B cell (primary cell): ENCODE data around the gene CUL5. TPM values are rescaled to one million over a fixed set of nuclear protein-coding genes. Genes with fewer than 3 reads are reported as not detected.
"Not testable (repeated sequence)": the region's sequence is repeated elsewhere in the genome, so short reads cannot be mapped to it uniquely, and the experiment has no call there.

Experiments
- ATAC-seq: fragments of 200-7000 bp; cut with Tn5 transposase; one replicate; pipeline ENCODE4 v1.10.0; 2021; ENCODE audit warnings: low read depth, mild to moderate bottlenecking, moderate number of reproducible peaks, moderate library complexity
- CTCF ChIA-PET: fragments of 350-600 bp; sonication (Branson Sonifier 250); formaldehyde crosslinking; loops from one replicate; lab custom pipeline; 2021; ENCODE audit warnings: antibody characterized with exemption, inconsistent platforms; lab: Charles Lee
- POLR2A ChIA-PET: fragments of 350-600 bp; sonication (Branson Sonifier 250); formaldehyde crosslinking; loops from one replicate; lab custom pipeline; 2021; ENCODE audit warnings: antibody characterized with exemption; lab: Charles Lee
- DNase-seq: peaks from one replicate; pipeline ENCODE4 v3.0.0; 2013
- H2AFZ ChIP-seq: 2 replicates; pipeline ENCODE4 v1.6.1; 2012; ENCODE audit warnings: mild to moderate bottlenecking, low read depth, low read length; ENCODE audit not compliant: insufficient read depth, poor library complexity, severe bottlenecking
- H3K27ac ChIP-seq, 2 donors: 1 replicate in 1 of 2; 2 replicates in 1 of 2; pipeline ENCODE4 v1.5.1; 2012 to 2013; ENCODE audit warnings: low read length in 2 of 2, mild to moderate bottlenecking in 2 of 2, moderate library complexity in 1 of 2
- H3K27me3 ChIP-seq, 4 experiments: fragments of 200-600 bp in 1 of 4; sonication (generic) in 1 of 4; replicated peaks in 1 of 4; 1 replicate in 2 of 4; 2 replicates in 2 of 4; pipeline versions ENCODE4 v1.6.1 to v1.7.0; 2013 to 2016; ENCODE audit warnings: low read length in 3 of 4, mild to moderate bottlenecking in 2 of 4, mixed read lengths in 1 of 4, moderate library complexity in 1 of 4; ENCODE audit not compliant: insufficient read depth in 4 of 4, control insufficient read depth in 3 of 4; ENCODE audit errors: control extremely low read depth in 1 of 4
- H3K36me3 ChIP-seq, 2 experiments: replicated peaks in 1 of 2; 1 replicate in 1 of 2; 2 replicates in 1 of 2; pipeline versions ENCODE4 v1.6.1 to v1.7.1; 2013; ENCODE audit warnings: low read length in 1 of 2; ENCODE audit not compliant: insufficient read depth in 2 of 2, control insufficient read depth in 1 of 2; ENCODE audit errors: control extremely low read depth in 1 of 2, extremely low read depth in 1 of 2
- H3K4me1 ChIP-seq, 2 donors: fragments of 200-600 bp in 1 of 2; sonication (generic) in 1 of 2; 1 replicate in 1 of 2; 2 replicates in 1 of 2; pipeline versions ENCODE4 v1.5.1 to v1.6.1; 2013 to 2017; ENCODE audit warnings: low read length in 2 of 2; ENCODE audit not compliant: control insufficient read depth in 2 of 2, insufficient read depth in 2 of 2
- H3K4me2 ChIP-seq: replicated peaks from 2 replicates; pipeline ENCODE3; 2012; ENCODE audit warnings: mild to moderate bottlenecking, low read depth, low read length; ENCODE audit not compliant: poor library complexity, severe bottlenecking
- H3K4me3 ChIP-seq, 5 experiments: fragments of 200-600 bp in 1 of 5; sonication (generic) in 1 of 5; 1 replicate in 3 of 5; 2 replicates in 2 of 5; pipeline versions ENCODE4 v1.5.1 to v1.7.0; 2011 to 2016; ENCODE audit warnings: low read length in 4 of 5, mild to moderate bottlenecking in 4 of 5, low read depth in 2 of 5, control low read depth in 1 of 5, moderate library complexity in 1 of 5; ENCODE audit not compliant: insufficient read depth in 1 of 5; ENCODE audit errors: control extremely low read depth in 1 of 5, extremely low read depth in 1 of 5
- H3K79me2 ChIP-seq: fragments of 200-600 bp; sonication (generic); one replicate; pipeline ENCODE4 v1.6.0; 2016; ENCODE audit warnings: low read length; ENCODE audit not compliant: control insufficient read depth, insufficient read depth
- H3K9ac ChIP-seq: fragments of 200-600 bp; sonication (generic); 2 replicates; pipeline ENCODE4 v1.6.1; 2017; ENCODE audit warnings: mild to moderate bottlenecking, low read length, moderate library complexity
- H3K9me3 ChIP-seq, 3 donors: one replicate each; pipeline versions ENCODE4 v1.6.1 to v1.7.1; 2013; ENCODE audit warnings: low read length in 2 of 3; ENCODE audit not compliant: control insufficient read depth in 2 of 3, insufficient read depth in 1 of 3; ENCODE audit errors: control extremely low read depth in 1 of 3
- H4K20me1 ChIP-seq: 2 replicates; pipeline ENCODE4 v1.6.0; 2012; ENCODE audit warnings: mild to moderate bottlenecking, low read length; ENCODE audit not compliant: insufficient read depth, control insufficient read depth, poor library complexity, severe bottlenecking
- H3K27ac Mint-ChIP-seq: one replicate; pipeline ENCODE4 v1.8.0; 2021; ENCODE audit warnings: mixed read lengths
- H3K27me3 Mint-ChIP-seq: one replicate; pipeline ENCODE4 v1.8.0; 2021; ENCODE audit warnings: mixed read lengths
- H3K4me1 Mint-ChIP-seq: one replicate; pipeline ENCODE4 v1.8.0; 2021; ENCODE audit warnings: mixed read lengths
- H3K4me3 Mint-ChIP-seq: one replicate; pipeline ENCODE4 v1.8.0; 2021; ENCODE audit warnings: mixed read lengths
- H3K9me3 Mint-ChIP-seq: one replicate; pipeline ENCODE4 v1.8.0; 2022; ENCODE audit warnings: mixed read lengths; ENCODE audit not compliant: insufficient read depth
- EZH2 ChIP-seq: IDR thresholded peaks from 2 replicates; pipeline ENCODE4 v1.6.1; 2012; ENCODE audit warnings: borderline replicate concordance, low read depth, mild to moderate bottlenecking, moderate library complexity, low read length; ENCODE audit not compliant: insufficient read depth, poor library complexity, severe bottlenecking
- WGBS: methylation state at CpG from one replicate; pipeline ENCODE4 v1.1.5; 2013; ENCODE audit warnings: missing lambda C conversion rate; ENCODE audit not compliant: insufficient coverage; 5-methylcytosine and 5-hydroxymethylcytosine counted together
- intact Hi-C: fragments of 100-400 bp; cut with micrococcal nuclease; formaldehyde crosslinking; loops from one replicate; pipeline ENCODE4 v1.10.0; 2022
- polyA plus RNA-seq: library from polyadenylated mRNA; depleted of rRNA; stranded (reverse); fragments of >200 nt; gene quantifications from 2 replicates; pipeline ENCODE4 v1.2.3, GENCODE V29; 2012
- total RNA-seq, 2 donors: library from RNA; stranded (reverse); fragments of 120-200 nt in 1 of 2; gene quantifications; 1 replicate in 1 of 2; 2 replicates in 1 of 2; pipeline versions ENCODE4 v1.2.3 to v1.2.4, GENCODE V29; 2013 to 2022
- TF ChIP-seq, protein P1 (sequence below): fragments of 200-600 bp; IDR thresholded peaks from one replicate; pipeline ENCODE4 v1.8.0; 2022; ENCODE audit warnings: antibody characterized with exemption, mild to moderate bottlenecking

Gene CUL5
- total and polyA plus RNA-seq, 2 donors (not counting 1 experiment from before 2014, with no cell fraction given) = 29.4 to 44.1 TPM

DNA sequence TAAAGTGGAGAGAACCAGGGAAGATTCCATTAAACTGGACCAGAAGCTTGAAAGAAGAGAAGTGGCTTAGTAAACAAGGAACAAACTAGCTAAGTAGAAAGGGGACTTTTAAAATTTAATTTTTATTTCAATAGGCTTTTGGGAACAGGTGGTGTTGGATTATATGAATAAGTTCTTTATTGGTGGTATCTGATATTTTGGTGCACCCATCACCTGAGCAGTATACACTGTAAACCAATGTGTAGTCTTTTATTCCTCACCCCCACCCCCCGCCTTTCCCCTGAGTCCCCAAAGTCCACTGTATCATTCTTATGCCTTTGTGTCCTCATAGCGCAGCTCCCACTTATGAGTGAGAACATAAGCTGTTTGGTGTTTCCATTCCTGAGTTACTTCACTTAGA, 120.1 kb downstream of the CUL5 start:
- ChIA-PET POLR2A (no interaction called here), CTCF (no interaction called here)
- no peak overlapping the region for H3K4me2 ChIP-seq
- H3K36me3 ChIP-seq = peaks cover 0 to 7% of the 10 kb centered on the region in 2 experiments
- Mint-ChIP-seq H3K27ac (no peak overlapping the region), H3K9me3 (no peaks in the 10 kb centered on the region), H3K4me3 (no peak overlapping the region), H3K27me3 (no peaks in the 10 kb centered on the region), H3K4me1 (peaks cover 14% of the 10 kb centered on the region)
- 100% methylated on average over 1 of the region's 2 CpGs for WGBS
- DNase-seq (no peak), ATAC-seq (no peak)
- H3K9me3 ChIP-seq = no peaks in the 10 kb centered on the region
- no peak overlapping the region for H3K27ac ChIP-seq
- H3K4me1 ChIP-seq = peaks cover 5 to 7% of the 10 kb centered on the region in 2 donors
- peaks cover 25% of the 10 kb centered on the region for H3K79me2 ChIP-seq
- no peak overlapping the region for H2AFZ ChIP-seq
- no peaks in the 10 kb centered on the region for H3K27me3 ChIP-seq
- TF ChIP-seq EZH2 = no peak
- TF ChIP-seq, protein P1, sequence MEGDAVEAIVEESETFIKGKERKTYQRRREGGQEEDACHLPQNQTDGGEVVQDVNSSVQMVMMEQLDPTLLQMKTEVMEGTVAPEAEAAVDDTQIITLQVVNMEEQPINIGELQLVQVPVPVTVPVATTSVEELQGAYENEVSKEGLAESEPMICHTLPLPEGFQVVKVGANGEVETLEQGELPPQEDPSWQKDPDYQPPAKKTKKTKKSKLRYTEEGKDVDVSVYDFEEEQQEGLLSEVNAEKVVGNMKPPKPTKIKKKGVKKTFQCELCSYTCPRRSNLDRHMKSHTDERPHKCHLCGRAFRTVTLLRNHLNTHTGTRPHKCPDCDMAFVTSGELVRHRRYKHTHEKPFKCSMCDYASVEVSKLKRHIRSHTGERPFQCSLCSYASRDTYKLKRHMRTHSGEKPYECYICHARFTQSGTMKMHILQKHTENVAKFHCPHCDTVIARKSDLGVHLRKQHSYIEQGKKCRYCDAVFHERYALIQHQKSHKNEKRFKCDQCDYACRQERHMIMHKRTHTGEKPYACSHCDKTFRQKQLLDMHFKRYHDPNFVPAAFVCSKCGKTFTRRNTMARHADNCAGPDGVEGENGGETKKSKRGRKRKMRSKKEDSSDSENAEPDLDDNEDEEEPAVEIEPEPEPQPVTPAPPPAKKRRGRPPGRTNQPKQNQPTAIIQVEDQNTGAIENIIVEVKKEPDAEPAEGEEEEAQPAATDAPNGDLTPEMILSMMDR = no peak
- intact Hi-C loops = loop anchor here (10.0 kb wide), 1 partner anchor 366 kb away; the partner anchor contains the start of gene POGLUT3
- no peak overlapping the region for H3K4me3 ChIP-seq
- no peak overlapping the region for H3K9ac ChIP-seq
- H4K20me1 ChIP-seq = no peaks in the 10 kb centered on the region

GRCh38 chr11:108131993-108132392, 123.3 kb downstream of the CUL5 start:
- H3K9ac ChIP-seq = no peak overlapping the region
- ChIA-PET CTCF (no interaction called here), POLR2A (interaction anchor here (0.7 kb wide), 1 partner anchor 10 kb away, joined by 6 read pairs; no protein-coding TSS in a partner anchor)
- Mint-ChIP-seq H3K9me3 (no peaks in the 10 kb centered on the region), H3K4me3 (no peak overlapping the region), H3K27me3 (no peaks in the 10 kb centered on the region), H3K4me1 (peaks cover 4% of the 10 kb centered on the region), H3K27ac (no peak overlapping the region)
- no peak overlapping the region for H3K4me2 ChIP-seq
- ATAC-seq = no peak
- no peaks in the 10 kb centered on the region for H3K4me1 ChIP-seq
- H3K79me2 ChIP-seq = peaks cover 4% of the 10 kb centered on the region
- no peaks in the 10 kb centered on the region for H4K20me1 ChIP-seq
- peaks cover 2 to 7% of the 10 kb centered on the region in 2 experiments for H3K36me3 ChIP-seq
- no peak for DNase-seq
- H3K27me3 ChIP-seq = no peaks in the 10 kb centered on the region
- intact Hi-C loops = no loop called here
- no CpG with 5 or more reads among the region's 1 CpG for WGBS
- no peak for TF ChIP-seq EZH2
- TF ChIP-seq, protein P1 = no peak
- no peak overlapping the region for H3K4me3 ChIP-seq
- no peak overlapping the region for H3K27ac ChIP-seq
- no peaks in the 10 kb centered on the region for H3K9me3 ChIP-seq
- H2AFZ ChIP-seq = no peak overlapping the region

DNA sequence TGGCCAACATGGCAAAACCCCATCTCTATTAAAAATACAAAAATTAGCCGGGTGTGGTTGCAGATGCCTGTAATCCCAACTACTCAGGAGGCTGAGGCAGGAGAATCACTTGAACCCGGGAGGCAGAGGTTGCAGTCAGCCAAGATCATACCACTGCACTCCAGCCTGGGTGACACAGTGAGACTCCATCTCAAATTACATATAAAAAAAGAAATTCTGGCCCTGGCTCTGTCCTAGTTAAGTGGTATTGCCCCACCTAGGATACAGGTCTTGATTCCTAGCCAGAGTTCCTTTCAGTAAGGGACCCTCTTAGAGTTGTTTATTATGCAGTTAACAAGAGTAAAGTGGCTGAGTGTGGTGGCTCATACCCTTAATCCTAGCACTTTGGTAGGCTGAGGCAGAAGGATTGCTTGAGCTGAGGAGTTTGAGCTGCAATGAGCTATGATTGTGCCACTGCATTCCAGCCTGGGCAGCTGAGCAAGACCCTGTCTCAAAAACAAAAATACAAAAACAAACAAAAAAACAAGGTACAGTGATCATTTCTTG, 124.4 kb downstream of the CUL5 start:
- H3K27me3 ChIP-seq, H3K79me2 ChIP-seq, H3K9ac ChIP-seq, H3K4me3 Mint-ChIP-seq, intact Hi-C loops, H3K27ac ChIP-seq, H4K20me1 ChIP-seq, H3K4me3 ChIP-seq, H3K27me3 Mint-ChIP-seq, H3K4me2 ChIP-seq, ATAC-seq, H3K4me1 ChIP-seq, DNase-seq, H2AFZ ChIP-seq, H3K9me3 ChIP-seq, H3K4me1 Mint-ChIP-seq, H3K9me3 Mint-ChIP-seq, H3K27ac Mint-ChIP-seq, CTCF ChIA-PET, H3K36me3 ChIP-seq: not testable (repeated sequence)
- POLR2A ChIA-PET = interaction anchor here (0.7 kb wide), 1 partner anchor 11 kb away, joined by 6 read pairs; no protein-coding TSS in a partner anchor
- 100% methylated on average over 1 of the region's 2 CpGs for WGBS
